Left hindlimb (tissue), 1 donor: ENCODE measurements around the gene SYPL1.
A peak's percentile ranks its signal among the peaks of the same experiment; 100 is the strongest.

Experiments used
- DNase-seq: peaks from one replicate; pipeline ENCODE4 v3.0.0-alpha.2; 2018

SYPL1 gene

GRCh38 chr7:106064771-106065574 is 47.1 kb downstream of the SYPL1 start:
- peak; percentile 83 for DNase-seq

DNA sequence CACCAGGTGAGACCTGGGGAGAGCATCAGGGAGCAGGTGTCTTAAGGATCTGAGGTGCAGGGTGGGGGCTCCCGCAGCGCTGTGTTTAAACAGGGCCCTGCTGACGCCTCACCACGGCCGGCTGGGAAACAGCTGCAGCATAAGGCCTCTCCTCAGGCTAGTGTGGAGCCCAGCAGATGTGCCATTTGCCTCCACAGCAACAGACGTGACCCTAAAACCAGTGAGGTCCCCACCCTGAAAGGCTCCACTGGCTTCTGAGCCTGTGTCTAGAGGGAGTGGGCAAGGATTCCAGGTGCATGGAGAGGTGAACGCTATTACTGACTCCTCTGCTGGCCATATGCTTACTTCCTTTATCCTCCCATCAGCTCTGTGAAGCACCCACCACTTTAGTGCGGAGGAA is 47.8 kb downstream of the SYPL1 start:
- no peak for DNase-seq

DNA sequence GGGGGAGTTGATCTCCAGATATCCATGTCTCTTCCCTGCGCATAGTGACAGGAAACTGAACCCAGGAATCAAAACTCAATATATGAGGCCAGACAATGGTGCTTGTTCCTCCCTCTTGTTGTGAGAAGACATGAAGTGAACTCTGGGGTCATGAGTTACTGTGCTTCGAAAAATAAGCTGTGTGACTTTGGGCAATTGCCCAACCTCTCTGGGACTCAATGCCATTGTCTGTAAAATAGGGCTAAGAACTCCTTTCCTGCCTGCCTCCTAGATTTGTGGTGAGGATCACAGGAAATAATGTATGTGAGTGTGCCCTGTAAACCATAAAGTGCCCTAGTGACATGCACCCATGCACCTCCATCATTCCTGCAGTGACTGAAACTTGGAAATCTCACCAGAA is 48.4 kb downstream of the SYPL1 start:
- DNase-seq, result no peak

- no peak for DNase-seq
Measured at GRCh38 chr7:106063024-106063423, 49.1 kb downstream of the SYPL1 start.

DNA sequence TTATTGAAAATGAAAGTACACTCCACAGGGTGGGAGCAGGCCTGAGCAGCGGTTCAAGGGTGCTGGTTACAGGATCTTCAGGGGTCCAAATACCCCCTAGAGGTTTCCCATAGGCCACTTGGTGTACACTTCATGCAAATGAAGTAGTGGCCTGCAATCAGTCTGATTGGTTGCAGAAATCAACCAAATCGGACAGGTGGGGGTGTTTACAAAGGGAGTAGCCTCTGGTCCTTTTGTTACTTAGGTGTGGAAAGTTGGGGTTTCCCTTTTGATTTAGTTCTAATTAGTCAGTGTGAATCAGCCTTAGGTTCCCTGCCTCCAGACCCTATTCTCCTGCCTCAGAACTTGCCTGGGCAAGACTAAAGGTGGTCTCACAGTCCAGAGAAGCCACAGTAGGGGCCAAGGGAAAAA is 49.6 kb downstream of the SYPL1 start:
- DNase-seq, result no peak

DNA sequence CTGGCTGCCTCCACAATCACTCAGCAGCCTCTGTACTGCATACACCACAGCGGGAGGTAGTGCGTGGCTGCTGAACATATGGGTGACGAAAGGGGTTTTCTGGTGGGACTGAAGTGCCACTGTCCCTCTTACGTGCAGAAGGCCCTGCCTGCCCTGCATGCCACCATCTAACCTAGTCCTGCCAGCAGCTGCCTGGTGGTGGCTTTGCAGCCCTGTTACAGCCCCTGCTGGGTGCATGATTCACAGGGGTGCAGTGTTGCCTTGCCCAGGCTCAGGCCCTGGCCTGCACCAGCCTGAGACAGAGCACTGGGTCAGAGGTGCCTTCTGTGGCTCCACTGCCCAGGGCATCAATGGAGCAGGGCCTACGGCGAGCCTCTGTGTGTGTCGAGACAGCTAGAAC is 50.1 kb downstream of the SYPL1 start:
- DNase-seq, result no peak

DNA sequence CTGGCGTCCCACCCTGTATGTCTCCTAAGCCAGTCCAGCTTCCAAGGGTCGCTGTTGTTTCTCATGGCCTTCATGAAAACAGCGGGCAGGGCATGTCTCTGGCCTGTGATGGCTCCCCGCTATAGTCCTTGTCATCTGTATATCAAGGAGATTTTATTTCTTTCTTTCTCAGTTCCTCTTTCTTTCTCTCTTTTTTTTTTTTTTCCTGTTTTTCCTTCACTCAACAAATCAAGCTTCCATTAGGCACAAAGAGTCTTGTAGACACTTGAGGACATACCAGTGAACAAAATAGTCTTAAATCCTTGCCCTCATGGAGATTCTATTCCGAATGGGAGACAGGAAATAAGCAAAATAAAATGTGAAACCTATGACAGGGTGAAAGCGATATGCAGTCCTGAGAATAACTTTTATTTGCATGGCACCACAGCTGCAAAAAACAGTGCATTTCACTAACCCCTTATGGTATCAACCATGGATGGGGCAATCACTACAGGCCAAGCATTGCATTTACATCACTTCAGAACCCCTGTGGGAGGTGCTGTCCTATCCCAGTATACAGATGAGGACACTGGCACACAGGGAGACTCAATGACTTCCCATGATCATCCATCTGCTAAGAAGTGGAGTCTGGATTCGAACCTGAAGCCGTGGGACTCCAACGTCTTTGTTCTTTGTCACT is 50.7 kb downstream of the SYPL1 start:
- DNase-seq, result no peak

GRCh38 chr7:106060394-106060920 is 51.7 kb downstream of the SYPL1 start:
- no peak for DNase-seq

- DNase-seq, result no peak
Measured at GRCh38 chr7:106059556-106059955, 52.6 kb downstream of the SYPL1 start.

GRCh38 chr7:106058928-106059324 is 53.2 kb downstream of the SYPL1 start:
- no peak for DNase-seq

DNA sequence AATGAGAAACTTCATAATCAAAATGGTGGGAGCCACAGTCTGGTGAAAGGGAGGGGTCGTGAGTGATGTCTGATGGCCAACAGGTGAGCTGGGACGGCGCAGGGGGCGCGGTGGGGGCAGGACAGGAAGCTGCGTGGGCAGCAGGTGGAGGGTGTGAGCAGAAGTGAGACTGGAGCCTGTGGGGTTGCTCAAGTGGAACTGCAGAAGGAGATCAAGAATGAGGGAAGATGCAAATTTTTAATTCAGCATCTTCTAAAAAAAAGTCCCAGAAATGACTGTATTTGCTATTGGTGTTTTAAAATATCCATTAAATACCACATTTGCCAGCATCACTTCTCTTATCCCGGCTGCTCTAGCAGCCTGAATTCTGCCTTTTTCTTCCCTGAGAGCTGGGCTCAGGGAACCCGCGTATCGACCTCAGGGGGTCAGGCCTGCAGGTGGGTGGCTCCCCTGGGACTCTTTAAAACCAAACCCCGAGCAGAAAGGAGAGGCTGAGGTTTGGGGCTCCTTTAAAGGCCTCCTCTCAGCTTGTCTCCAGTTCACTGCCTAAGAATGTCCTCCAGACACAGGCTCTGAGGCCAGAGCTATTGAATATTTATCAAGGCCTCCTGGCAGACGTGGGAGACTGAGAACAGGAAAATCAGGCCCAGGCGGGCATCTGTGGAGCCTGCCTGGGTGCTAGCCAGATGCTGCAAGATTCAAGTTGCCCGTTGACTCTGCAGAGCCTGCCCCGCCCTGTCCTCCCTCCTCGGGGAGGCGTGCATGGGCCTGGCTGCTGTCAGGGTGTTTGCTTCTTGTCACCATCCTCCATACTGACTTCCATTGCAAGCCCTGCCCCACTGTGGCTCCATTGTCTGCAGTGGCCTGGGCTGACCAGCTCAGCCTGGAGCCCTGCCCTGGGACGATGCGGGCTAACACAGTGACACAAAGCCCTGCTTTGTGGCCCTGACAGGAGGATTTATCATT is 53.9 kb downstream of the SYPL1 start:
- DNase-seq, result no peak

- DNase-seq, result no peak
Measured at GRCh38 chr7:106057204-106057961, 54.7 kb downstream of the SYPL1 start.

DNA sequence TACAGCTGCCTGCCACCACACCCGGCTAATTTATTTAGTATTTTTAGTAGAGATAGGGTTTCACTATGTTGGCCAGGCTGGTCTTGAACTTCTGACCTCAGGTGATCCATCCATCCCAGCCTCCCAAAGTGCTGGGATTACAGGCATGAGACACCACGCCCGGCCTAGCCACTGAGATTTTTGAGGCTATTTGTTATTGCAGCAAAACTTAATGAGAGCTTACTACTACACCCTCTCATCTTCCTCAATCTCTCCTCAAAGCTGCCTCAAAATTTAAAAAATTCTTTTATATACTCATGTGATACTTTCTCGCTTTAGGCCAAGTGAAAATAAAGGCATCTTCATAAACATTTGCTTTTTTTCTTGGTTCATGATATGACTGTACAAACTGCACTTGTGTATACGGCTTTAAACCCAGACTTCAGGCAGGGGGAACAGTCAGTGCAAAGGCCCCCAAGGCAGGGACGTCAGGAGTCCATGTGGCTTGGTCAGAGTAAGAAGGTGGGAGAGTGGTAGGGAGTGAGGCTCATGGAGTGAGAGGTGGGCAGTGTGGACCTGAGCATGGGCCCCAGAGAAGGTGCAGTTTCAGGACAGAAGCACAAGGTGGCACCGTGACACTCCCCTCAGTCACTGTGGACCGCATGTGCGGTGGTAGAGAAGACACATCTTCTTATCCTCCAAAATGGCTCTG is 55.5 kb downstream of the SYPL1 start:
- DNase-seq, result peak; percentile 66

GRCh38 chr7:106054971-106055532 is 57.1 kb downstream of the SYPL1 start:
- DNase-seq, result no peak

GRCh38 chr7:106054156-106054910 is 57.8 kb downstream of the SYPL1 start:
- no peak for DNase-seq

GRCh38 chr7:106053109-106053508 is 59.0 kb downstream of the SYPL1 start:
- DNase-seq, result no peak

DNA sequence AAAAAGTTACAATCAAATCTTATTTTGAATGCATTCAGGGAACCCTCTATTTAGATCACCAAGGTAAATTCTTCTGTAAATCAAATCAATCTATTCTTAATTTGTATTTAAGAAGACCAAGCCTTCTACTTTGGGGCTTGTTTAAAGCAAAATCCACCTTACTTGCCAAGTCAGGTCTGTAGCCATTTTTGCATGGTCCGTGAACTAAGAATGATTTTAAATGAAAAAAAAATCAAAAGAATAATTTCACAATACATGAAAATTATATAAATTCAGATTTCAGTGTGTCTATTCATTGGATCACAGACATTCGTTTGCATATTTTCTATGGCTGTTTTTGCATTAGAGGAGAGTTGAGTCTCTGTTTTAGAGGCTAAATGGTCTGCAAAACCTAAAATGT is 59.4 kb downstream of the SYPL1 start:
- no peak for DNase-seq

DNA sequence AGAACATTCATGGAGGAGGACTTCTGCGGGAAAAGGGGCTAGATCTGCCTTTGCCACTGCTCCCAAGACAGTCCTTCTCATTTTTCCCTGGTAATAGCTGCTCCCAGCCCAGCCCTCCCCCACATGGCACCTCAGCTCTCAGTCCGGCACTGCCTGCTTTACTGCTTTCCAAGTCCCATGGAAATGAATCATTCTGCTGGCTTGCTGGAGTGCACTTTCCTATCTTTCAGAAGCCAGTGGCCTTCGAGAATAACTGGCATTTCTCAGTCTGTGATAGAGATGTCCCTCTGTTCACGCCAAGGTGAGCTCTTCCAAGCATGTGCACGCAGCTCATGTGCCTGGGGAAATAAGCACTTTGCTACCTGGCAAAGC is 61.4 kb downstream of the SYPL1 start:
- no peak for DNase-seq

GRCh38 chr7:106050002-106050745 is 61.9 kb downstream of the SYPL1 start:
- DNase-seq, result no peak
